ENCODE results near the gene KLF8.

The KLF8 gene

GRCh38 chrX:56308726-56309125 is 76.6 kb downstream of the KLF8 start:
- no peak for FAIRE-seq
- no peak for DNase-seq (ENCODE audit: insufficient read length, low spot score)

- no peak for FAIRE-seq
Measured at GRCh38 chrX:56309881-56310280, 77.7 kb downstream of the KLF8 start.

GRCh38 chrX:56310581-56310980 is 78.4 kb downstream of the KLF8 start:
- FAIRE-seq (no peak), DNase-seq (ENCODE audit: insufficient read length, low spot score) (no peak)

More at GRCh38 chrX:56309881-56310280, 77.7 kb downstream of the KLF8 start:
- no peak for DNase-seq (ENCODE audit: insufficient read length, low spot score)

- DNase-seq (ENCODE audit: insufficient read length, low spot score), result no peak
- FAIRE-seq, result no peak
Measured at GRCh38 chrX:56313308-56313707, 81.2 kb downstream of the KLF8 start.

- FAIRE-seq, result no peak
- DNase-seq (ENCODE audit: insufficient read length, low spot score), result no peak
Measured at GRCh38 chrX:56314334-56314733, 82.2 kb downstream of the KLF8 start.

GRCh38 chrX:56318076-56318475 is 85.9 kb downstream of the KLF8 start:
- DNase-seq (ENCODE audit: insufficient read length, low spot score) (no peak), FAIRE-seq (no peak)

- DNase-seq (ENCODE audit: insufficient read length, low spot score) (no peak), FAIRE-seq (no peak)
Measured at GRCh38 chrX:56319165-56319564, 87.0 kb downstream of the KLF8 start.
